ENCODE measurements around the gene RABL2B. TPM values are rescaled to one million over a fixed set of nuclear protein-coding genes. Genes with fewer than 3 reads are reported as not detected.

Gene RABL2B
- total RNA-seq, 1 experiment from 2014 or later, result 24.0 TPM

- TF ChIP-seq JUN (CRISPR knock-in tag; IDR thresholded peaks at IDR 0.05) (no peak), ESRRA (CRISPR knock-in tag; IDR thresholded peaks at IDR 0.05; ENCODE audit: borderline replicate concordance) (no peak), ETV6 (CRISPR knock-in tag; IDR thresholded peaks at IDR 0.05) (no peak)
Observed at GRCh38 chr22:50724616-50725015, 58.8 kb downstream of the RABL2B start (continued).

- DNase-seq (ENCODE audit: low spot score) (no peak), ATAC-seq (no peak)
- Mint-ChIP-seq H3K4me1 (peaks cover 4% of the 10 kb centered on the region), H3K27ac (no peak overlapping the region), H3K36me3 (no peaks in the 10 kb centered on the region), H3K27me3 (ENCODE audit: low read depth) (peaks cover 44% of the 10 kb centered on the region), H3K9me3 (no peaks in the 10 kb centered on the region), H3K4me3 (no peak overlapping the region)
- CTCF ChIA-PET, result interaction anchor here (1.2 to 1.3 kb wide), 2 partner anchors 8 to 51 kb away, joined by 3 read pairs; no protein-coding TSS in a partner anchor
- POLR2A ChIA-PET, result no interaction called here
- TF ChIP-seq SMAD4 (CRISPR knock-in tag; IDR thresholded peaks at IDR 0.05) (no peak), OVOL2 (CRISPR knock-in tag; IDR thresholded peaks at IDR 0.05; ENCODE audit: borderline replicate concordance) (no peak), NFE2L1 (CRISPR knock-in tag; IDR thresholded peaks at IDR 0.05) (no peak), ZNF281 (CRISPR knock-in tag; IDR thresholded peaks at IDR 0.05) (no peak), TEAD1 (CRISPR knock-in tag; IDR thresholded peaks at IDR 0.05) (no peak), HMGA2 (CRISPR knock-in tag; IDR thresholded peaks at IDR 0.05) (no peak), IRF2 (CRISPR knock-in tag; IDR thresholded peaks at IDR 0.05; ENCODE audit: borderline replicate concordance, low read depth) (no peak), FOXJ3 (CRISPR knock-in tag; IDR thresholded peaks at IDR 0.05; ENCODE audit: borderline replicate concordance) (no peak), ZNF396 (CRISPR knock-in tag; IDR thresholded peaks at IDR 0.05; ENCODE audit: borderline replicate concordance) (no peak), JAZF1 (CRISPR knock-in tag; IDR thresholded peaks at IDR 0.05) (no peak), MLX (CRISPR knock-in tag; IDR thresholded peaks at IDR 0.05) (no peak), MAX (CRISPR knock-in tag; IDR thresholded peaks at IDR 0.05) (no peak), FOXP4 (CRISPR knock-in tag; IDR thresholded peaks at IDR 0.05) (no peak), NR2C2 (CRISPR knock-in tag; IDR thresholded peaks at IDR 0.05) (no peak), RORB (CRISPR knock-in tag; IDR thresholded peaks at IDR 0.05) (no peak), EMX1 (CRISPR knock-in tag; IDR thresholded peaks at IDR 0.05) (no peak), ATF3 (CRISPR knock-in tag; conservative IDR thresholded peaks at IDR 0.05) (no peak)
- TF ChIP-seq, protein P1, sequence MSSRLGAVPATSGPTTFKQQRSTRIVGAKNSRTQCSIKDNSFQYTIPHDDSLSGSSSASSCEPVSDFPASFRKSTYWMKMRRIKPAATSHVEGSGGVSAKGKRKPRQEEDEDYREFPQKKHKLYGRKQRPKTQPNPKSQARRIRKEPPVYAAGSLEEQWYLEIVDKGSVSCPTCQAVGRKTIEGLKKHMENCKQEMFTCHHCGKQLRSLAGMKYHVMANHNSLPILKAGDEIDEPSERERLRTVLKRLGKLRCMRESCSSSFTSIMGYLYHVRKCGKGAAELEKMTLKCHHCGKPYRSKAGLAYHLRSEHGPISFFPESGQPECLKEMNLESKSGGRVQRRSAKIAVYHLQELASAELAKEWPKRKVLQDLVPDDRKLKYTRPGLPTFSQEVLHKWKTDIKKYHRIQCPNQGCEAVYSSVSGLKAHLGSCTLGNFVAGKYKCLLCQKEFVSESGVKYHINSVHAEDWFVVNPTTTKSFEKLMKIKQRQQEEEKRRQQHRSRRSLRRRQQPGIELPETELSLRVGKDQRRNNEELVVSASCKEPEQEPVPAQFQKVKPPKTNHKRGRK (CRISPR knock-in tag; IDR thresholded peaks at IDR 0.05; ENCODE audit: borderline replicate concordance), result no peak
Observed at GRCh38 chr22:50723991-50724390, 59.4 kb downstream of the RABL2B start.
